ENCODE data around the gene HNRNPDL.

GRCh38 chr4:82380831-82381230, 49.4 kb downstream of the HNRNPDL start:
- TF ChIP-seq PATZ1 (tag by site-specific recombination; IDR thresholded peaks at IDR 0.05) (no peak), SALL2 (tag by site-specific recombination; IDR thresholded peaks at IDR 0.05; ENCODE audit: borderline replicate concordance) (no peak), ZNF121 (tag by site-specific recombination; IDR thresholded peaks at IDR 0.05) (no peak), ZNF157 (tag by site-specific recombination; IDR thresholded peaks at IDR 0.05) (no peak), ATF2 (tag by site-specific recombination; IDR thresholded peaks at IDR 0.05; ENCODE audit: low read depth) (no peak)
- TF ChIP-seq, protein P1, sequence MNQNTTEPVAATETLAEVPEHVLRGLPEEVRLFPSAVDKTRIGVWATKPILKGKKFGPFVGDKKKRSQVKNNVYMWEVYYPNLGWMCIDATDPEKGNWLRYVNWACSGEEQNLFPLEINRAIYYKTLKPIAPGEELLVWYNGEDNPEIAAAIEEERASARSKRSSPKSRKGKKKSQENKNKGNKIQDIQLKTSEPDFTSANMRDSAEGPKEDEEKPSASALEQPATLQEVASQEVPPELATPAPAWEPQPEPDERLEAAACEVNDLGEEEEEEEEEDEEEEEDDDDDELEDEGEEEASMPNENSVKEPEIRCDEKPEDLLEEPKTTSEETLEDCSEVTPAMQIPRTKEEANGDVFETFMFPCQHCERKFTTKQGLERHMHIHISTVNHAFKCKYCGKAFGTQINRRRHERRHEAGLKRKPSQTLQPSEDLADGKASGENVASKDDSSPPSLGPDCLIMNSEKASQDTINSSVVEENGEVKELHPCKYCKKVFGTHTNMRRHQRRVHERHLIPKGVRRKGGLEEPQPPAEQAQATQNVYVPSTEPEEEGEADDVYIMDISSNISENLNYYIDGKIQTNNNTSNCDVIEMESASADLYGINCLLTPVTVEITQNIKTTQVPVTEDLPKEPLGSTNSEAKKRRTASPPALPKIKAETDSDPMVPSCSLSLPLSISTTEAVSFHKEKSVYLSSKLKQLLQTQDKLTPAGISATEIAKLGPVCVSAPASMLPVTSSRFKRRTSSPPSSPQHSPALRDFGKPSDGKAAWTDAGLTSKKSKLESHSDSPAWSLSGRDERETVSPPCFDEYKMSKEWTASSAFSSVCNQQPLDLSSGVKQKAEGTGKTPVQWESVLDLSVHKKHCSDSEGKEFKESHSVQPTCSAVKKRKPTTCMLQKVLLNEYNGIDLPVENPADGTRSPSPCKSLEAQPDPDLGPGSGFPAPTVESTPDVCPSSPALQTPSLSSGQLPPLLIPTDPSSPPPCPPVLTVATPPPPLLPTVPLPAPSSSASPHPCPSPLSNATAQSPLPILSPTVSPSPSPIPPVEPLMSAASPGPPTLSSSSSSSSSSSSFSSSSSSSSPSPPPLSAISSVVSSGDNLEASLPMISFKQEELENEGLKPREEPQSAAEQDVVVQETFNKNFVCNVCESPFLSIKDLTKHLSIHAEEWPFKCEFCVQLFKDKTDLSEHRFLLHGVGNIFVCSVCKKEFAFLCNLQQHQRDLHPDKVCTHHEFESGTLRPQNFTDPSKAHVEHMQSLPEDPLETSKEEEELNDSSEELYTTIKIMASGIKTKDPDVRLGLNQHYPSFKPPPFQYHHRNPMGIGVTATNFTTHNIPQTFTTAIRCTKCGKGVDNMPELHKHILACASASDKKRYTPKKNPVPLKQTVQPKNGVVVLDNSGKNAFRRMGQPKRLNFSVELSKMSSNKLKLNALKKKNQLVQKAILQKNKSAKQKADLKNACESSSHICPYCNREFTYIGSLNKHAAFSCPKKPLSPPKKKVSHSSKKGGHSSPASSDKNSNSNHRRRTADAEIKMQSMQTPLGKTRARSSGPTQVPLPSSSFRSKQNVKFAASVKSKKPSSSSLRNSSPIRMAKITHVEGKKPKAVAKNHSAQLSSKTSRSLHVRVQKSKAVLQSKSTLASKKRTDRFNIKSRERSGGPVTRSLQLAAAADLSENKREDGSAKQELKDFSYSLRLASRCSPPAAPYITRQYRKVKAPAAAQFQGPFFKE (tag by site-specific recombination; IDR thresholded peaks at IDR 0.05; ENCODE audit: borderline replicate concordance) = no peak
- TF ChIP-seq, protein P2, sequence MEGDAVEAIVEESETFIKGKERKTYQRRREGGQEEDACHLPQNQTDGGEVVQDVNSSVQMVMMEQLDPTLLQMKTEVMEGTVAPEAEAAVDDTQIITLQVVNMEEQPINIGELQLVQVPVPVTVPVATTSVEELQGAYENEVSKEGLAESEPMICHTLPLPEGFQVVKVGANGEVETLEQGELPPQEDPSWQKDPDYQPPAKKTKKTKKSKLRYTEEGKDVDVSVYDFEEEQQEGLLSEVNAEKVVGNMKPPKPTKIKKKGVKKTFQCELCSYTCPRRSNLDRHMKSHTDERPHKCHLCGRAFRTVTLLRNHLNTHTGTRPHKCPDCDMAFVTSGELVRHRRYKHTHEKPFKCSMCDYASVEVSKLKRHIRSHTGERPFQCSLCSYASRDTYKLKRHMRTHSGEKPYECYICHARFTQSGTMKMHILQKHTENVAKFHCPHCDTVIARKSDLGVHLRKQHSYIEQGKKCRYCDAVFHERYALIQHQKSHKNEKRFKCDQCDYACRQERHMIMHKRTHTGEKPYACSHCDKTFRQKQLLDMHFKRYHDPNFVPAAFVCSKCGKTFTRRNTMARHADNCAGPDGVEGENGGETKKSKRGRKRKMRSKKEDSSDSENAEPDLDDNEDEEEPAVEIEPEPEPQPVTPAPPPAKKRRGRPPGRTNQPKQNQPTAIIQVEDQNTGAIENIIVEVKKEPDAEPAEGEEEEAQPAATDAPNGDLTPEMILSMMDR (tag by site-specific recombination; IDR thresholded peaks at IDR 0.05) = no peak

All from HEK293 (cell line).